Measurements from ENCODE around the gene HOXA4.

HOXA4 gene

DNA sequence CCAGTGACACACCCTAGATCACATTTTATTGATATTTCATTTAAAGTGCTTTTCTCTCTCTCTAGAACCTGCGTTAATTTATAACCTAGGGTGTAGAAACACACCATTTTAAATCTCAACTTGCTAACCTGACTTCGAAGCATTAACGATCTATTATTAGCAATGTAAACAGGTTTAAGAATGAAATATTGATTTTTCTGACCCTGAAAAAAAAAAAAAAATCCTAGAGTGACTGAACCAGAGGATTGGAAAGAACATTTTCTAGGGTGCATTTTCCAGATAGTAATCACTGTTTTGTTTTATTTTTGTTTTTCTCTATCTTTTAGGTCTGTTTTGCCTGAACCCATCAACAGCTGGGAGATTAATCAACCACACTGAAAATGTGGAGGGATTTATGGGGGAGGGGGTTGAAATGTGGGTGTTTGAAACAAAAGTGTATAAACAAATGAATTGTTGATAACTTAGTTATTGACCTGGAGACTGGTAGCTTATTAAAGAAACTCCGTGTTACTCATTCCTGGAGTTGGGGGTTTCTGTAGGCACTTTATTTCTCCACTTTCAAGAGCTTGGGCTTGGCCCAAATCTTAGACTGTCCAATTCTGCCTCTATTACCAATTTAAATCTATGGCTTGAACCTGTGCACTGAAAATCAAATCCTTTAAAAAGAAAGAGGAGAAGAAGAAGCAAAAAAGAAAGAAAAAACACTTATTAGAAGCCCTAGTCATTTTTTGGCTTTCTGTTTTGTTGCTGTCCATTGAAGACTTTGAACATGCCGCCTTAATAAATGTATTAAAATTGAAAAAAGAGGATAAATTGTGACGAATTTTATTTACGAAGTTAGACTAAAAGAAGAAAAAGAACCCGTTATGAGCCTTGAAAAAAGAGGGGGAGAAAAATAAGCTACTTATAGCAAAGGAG is 30.8 kb downstream of the HOXA4 start:
- no peak overlapping the region for H3K4me3 ChIP-seq (ENCODE audit: low read length)
- no peak for DNase-seq (ENCODE audit: low read depth, low spot score)

DNA sequence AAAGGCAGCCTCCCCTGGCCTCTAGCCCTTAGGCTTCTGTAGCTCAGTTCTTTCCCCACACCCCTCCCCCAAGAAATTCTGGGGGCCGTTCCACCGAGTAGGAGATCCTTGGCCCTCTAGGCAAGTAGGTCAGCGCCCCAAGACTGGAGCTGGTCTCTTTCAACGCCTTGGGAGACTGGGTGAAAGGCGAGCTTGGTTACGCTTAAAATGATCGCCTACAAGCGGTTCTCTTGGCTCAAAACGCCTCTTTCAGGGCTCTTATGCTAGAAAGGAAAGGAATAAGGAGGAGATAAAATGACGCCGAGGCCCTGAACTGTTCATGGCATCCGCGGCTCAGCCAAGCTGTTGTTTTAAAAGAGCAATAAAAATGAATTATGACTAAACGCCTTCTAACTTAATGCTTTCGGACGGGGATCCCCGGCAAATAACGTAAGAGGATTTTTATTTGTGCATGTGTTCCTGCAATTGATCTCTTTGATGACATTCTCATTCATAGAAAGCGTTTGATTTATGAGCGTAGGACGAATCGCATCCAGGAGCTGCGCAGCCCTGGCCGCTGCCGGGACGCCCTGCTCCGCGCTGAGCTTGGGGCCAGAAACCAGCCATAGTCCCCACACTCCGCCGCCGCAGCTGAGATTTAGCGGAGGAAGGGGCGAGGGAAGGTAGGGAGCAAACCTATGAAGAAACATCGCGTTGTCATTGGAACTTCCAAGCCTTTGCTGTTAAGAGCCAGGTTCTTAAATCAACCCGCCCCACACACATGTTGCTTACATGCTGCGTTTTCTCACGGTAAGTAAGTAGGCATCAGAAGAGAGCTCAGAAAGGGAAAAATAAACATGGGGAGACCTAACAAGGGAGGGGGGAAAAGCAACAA is 31.7 kb downstream of the HOXA4 start:
- DNase-seq (ENCODE audit: low read depth, low spot score): no peak
- H3K4me3 ChIP-seq (ENCODE audit: low read length): no peak overlapping the region

DNA sequence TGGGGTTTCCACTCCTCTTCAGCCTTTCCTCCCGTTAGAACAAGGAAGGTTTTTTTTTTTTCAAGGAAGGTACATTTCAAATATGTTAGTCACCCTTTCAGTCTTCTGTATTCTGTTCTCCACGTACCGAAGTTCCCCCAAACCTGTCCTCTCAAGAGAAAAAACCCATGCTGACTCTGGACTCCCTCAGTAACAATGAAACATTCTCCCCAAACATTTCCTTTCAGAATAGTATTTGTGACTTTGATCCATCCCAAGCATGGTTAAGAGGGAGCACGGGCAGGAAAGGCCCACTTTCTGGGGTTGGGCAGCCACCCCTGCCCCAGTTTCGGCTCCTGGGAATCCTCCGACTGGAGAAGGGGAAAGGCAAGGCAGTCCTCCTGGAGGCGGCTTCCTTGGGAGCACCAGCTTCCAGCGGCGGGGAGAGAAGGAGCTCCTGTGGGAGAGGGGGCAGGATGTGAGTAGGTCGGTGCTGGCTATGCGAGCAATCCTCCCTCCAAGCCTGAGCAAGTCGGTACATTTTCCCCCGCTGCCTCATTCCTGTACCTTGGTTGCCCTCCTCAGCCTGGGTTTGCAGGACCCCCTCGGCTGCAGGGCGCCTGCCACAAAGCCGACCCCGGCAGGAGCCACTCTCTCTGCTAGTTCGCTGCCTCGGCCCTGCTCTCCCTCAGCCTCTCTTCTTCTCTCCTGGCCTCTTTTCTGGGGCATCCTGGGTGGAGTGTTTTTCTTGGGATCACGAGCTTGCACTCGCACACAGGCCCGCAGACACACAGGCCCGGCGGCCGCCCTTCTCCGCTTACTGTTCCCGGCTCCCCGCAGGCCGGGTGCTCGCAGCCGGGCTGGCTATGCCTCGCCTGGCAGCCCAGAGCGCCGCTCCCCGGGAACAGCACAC is 32.6 kb downstream of the HOXA4 start:
- H3K4me3 ChIP-seq (ENCODE audit: low read length): no peak overlapping the region
- no peak for DNase-seq (ENCODE audit: low read depth, low spot score)

DNA sequence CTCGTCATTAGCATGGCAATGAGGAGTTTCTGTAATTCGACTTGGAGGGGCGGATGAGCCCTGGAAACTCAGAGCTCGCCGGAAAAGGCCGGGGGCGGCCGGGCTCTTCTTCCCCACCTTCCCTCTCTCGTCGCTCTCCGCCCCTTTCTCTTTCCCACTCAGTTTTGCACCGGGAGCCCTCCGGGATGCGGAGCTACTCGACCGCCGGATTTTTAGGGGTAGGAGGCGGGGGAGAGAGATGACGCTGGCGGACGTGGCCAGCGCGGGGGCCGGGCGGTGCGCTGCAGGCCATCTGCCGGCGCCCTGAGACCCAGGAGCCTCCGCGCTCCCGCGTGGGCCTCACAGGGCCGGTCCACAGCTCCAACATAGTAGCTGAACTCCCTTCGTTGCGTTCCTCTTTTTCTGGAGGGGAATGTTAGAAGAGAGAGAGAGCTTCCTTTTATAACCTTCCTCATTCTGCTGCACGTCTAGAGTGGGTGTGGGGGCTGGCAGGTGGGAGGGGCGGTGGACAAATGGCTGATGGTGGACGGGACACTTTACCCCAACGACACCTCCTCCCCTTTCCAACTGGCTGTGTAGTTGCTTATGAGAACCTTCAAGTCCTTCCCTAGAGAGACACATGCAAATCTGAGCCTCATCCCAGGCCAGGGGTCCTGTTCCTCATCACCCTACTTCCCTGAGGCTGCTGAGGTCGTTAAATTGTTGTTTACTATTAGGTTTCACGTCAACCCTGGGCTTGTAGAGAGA is 33.6 kb downstream of the HOXA4 start:
- DNase-seq (ENCODE audit: low read depth, low spot score): no peak
- peak overlapping the region; percentile 83 for H3K4me3 ChIP-seq (ENCODE audit: low read length)

DNA sequence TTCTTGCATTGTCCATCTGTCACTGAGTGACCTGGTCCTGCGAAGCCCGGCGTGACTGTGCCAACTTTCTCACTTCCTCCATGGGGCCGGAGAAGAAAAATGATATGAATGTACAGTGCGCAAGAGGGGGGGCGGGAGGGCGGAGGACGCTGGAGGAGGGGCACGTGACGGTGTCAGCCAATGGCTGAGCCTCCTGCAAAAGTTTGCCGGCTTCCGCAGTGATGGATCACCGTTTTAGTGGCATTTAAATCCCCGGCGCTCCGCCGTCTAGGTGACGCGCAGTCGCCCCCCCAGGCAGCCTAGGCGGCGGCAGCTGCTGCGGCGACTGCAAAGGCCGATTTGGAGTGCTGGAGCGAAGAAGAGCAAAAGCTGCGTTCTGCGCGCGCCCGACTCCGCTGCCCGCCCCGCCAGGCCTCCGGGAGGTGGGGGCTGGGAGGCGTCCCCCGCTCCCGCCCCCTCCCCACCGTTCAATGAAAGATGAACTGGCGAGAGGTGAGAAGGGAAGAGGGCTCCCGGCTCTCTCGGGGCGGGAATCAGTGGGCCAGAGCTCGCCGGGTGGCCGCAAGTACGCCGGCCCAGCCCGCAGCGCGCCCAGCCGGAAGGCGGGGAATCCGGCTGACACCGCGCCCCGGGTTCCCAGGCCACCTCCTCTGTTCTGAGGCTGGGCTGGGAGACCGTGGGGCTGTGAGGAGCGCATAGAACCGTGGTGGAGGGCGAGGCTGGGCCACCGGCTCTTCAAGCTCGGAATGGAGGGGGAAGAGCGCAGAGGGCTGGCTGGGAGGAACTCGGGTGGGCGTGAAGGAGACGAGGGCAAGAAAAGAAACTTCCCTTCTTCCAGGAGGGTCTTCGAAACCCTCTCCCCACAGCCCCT is 34.4 kb downstream of the HOXA4 start, which contains the start of gene HOXA1:
HOXA1 (minus strand) TSS at position 104 of the 871 bp plus-strand sequence; CDS start at position 16, 88 bp downstream.
- peak within 1 kb of the TSS; percentile 83 for H3K4me3 ChIP-seq (ENCODE audit: low read length)
- DNase-seq (ENCODE audit: low read depth, low spot score): peak; percentile 87

DNA sequence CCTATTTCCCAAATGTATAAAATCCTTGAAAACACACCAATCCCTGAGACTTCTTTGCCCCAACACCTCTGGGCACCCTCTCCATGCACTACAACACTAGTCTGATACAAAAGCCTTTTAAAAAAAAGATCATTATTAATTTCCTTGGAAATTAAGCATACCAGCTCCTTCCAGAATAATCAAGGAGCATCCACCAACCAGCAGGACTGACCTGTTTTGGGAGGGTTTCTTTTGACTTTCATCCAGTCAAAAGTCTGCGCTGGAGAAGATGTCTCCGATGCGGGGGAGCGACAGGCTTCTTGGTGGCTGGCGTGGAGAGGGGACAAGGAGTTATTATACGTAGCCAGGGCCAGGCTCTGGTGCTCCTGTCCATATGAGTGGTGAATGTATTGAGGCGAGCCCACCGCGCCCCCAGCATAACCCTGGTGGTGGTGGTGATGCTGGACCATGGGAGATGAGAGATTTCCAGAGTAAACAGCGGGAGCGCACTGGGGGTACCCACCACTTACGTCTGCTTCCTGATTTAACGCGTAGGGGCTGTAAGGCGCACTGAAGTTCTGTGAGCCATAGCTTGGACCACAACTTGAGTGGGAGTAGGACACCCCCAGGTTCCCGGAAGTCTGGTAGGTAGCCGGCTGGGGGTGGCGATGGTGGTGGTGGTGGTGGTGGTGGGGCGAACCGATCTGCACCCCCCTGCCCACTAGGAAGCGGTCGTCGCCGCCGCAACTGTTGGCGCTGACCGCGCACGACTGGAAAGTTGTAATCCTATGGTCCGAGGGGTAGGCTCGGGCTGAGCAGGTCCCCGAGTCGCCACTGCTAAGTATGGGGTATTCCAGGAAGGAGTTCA is 35.3 kb downstream of the HOXA4 start:
- no peak for DNase-seq (ENCODE audit: low read depth, low spot score)

DNA sequence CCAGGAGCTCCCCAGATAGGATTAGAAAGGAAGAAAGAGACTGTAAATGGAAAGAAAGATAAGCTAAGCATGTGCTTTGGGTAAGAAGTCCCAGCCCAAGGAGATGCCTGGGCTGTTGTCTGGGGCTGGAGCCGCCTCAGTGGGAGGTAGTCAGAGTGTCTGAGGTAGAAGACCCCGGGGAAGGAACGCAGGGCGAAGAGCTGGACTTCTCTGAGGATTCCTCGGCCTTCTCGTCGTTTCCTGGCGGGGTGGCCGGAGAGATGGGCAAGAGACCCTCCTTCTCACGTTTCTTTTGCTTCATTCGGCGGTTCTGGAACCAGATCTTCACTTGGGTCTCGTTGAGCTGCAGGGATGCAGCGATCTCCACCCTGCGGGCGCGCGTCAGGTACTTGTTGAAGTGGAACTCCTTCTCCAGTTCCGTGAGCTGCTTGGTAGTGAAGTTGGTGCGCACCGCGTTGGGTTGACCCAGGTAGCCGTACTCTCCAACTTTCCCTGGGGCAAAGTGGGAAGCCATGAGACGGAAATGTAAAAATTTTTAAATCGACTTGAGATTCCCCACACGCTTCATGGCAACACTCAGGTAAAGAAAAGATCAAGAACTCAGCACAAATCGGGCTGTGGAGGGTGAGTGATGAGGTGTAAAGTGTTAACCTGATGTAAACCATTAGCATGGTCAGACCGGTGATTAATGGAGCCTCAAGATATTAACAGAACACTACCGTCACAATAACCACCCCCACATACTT is 36.1 kb downstream of the HOXA4 start:
- no peak overlapping the region for H3K4me3 ChIP-seq (ENCODE audit: low read length)
- no peak for DNase-seq (ENCODE audit: low read depth, low spot score)

More for the DNA sequence above, 35.3 kb downstream of the HOXA4 start:
- peak overlapping the region; percentile 83 for H3K4me3 ChIP-seq (ENCODE audit: low read length)

DNA sequence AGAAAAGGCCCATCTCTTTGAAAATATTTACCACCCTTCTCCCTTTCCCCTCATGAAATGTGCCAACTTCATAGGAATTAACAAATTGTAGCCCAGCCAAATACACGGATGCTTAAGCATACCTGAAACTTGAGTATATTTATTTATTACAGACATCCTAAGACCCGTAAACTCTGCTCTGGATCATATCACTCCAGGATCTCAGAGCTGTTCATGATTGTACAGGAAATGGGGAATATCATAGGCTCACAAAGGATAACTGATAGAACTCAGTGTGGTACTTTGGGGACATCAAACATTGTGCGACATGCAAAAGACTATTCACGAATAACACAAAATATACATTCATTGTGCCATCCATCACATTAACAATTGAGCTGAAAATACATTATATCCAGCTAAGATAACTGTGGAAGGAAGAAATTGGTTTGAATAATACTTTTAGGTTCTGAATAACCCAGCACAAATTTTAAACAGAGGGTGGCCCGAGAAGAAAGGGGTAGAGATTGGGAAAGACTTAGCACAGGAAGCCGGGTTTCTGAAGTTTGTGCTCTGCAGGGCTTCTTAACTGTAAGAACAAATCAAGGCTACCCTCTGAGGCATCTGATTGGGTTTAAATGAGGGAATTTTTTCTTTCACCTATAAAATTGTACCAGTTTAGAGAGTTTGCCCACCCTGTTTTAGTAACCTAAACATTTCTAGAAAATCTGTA is 37.2 kb downstream of the HOXA4 start:
- H3K4me3 ChIP-seq (ENCODE audit: low read length): no peak overlapping the region
- no peak for DNase-seq (ENCODE audit: low read depth, low spot score)

DNA sequence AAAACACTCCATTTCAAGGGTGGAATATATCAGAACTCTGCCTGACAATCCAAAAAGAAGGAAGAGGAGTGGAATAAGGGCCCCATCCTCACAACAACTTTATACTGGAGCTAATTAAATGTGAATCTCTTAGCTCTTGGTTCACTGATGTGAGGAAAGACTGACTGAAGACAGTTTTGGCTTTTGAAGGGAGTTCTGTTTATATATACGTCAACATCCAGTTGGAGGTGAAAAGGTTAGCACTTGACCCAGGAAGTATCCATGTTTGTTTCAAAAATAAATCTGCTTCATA is 37.8 kb downstream of the HOXA4 start:
- DNase-seq (ENCODE audit: low read depth, low spot score): no peak
- no peak overlapping the region for H3K4me3 ChIP-seq (ENCODE audit: low read length)

DNA sequence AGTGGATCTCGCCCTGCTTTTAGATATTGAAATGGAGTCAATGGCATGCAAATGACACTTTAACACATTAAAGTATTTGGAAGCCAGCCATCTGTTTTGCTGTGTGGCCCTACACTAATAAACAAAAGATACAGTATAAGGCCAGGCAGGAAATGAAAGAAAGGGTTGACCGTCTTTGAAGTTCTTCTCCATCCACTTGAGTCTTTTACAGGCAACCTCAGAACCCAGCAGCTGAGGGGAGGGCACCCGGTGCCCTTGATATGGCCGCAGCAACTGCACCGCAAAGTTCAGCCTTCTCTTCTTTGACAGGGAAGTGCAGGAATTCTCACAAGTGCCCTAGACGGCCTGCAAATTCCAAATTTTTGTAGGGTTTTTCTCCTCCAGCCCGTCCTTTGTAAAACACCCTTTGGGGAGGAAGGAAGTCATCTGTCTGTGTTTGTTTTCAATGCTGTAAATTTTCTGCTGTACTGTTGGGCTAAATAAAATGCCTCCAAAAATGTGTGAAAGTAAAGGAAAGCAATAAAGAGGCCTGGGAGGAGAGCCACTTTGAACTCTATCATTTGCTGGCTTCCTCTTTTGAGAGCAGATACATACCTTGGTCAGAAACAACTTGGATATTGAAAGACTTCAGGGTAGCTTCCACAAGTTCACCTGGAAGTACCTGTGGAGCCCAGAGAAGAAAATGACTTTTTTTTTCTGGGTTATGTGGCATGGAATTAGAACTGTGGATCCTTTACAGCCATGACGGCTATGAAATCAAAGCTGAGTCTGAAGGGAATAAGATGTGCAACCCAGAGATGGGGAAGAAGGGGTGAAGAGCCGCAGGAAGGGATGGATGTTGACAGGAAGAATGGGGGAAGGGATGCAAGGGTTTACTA is 38.4 kb downstream of the HOXA4 start:
- H3K4me3 ChIP-seq (ENCODE audit: low read length): no peak overlapping the region
- no peak for DNase-seq (ENCODE audit: low read depth, low spot score)

DNA sequence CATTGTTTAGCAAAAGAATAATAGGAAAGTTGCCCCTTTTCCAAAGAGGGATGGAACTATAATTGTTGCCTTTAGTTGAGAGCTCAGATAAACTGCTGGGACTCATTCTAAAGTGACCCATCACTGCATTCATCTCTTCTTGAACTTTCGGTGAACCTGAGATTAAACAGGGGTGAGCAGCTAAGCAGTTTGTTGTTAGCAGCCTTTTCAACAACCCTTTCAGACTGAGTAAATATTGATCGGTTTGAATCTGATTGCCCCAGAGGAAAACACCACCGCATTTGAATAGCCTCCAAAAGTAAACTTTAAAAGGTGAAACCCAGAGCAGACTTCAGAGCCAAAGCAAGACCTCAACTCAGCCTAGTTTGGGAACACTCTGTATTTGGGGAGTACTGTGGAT is 39.5 kb downstream of the HOXA4 start:
- H3K4me3 ChIP-seq (ENCODE audit: low read length): no peak overlapping the region
- no peak for DNase-seq (ENCODE audit: low read depth, low spot score)

DNA sequence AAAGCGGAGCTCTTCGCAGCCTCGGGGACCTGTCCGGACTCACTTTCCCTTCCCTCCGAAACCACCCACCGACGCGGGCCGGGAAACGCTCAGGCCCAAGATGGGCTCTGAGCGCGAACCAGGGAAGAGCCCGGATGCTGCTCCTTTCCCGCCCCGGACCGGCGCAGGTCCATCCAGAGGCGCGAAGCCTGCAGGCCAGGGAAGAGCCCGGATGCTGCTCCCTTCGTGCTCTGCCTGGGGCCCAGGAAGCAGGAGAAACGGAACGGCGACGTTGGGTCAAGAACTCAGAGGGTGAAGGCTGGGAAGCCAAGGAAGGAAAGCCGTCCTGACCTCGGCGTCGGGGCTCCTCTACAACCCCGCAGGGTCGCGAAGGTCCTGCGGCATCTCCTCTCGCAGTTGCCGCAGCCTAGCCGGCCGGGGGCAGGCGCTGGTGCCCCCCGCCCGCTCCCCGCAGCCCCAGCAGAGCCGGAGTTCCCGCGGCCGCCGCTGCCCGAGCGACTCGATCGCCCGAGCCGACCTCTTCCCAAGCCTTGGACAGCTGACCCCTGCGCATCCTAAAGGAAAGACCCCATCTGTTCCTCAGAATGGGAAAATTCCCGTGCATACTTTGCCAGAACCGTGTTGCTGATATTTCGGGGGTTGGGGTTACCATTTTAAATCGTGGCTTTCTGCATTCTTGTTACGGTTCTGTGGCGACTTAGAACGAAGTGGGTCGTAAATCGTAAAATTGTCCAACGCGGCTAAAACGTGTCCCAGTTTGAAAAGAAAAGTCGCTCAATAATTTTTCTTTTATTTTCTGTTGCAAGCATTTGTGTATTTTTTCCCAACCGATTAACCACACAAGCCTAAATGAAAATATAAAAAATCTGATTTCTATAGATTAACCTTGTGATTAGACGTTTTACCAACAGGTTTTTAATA is 42.3 kb downstream of the HOXA4 start:
- DNase-seq (ENCODE audit: low read depth, low spot score): no peak
- H3K4me3 ChIP-seq (ENCODE audit: low read length): no peak overlapping the region

DNA sequence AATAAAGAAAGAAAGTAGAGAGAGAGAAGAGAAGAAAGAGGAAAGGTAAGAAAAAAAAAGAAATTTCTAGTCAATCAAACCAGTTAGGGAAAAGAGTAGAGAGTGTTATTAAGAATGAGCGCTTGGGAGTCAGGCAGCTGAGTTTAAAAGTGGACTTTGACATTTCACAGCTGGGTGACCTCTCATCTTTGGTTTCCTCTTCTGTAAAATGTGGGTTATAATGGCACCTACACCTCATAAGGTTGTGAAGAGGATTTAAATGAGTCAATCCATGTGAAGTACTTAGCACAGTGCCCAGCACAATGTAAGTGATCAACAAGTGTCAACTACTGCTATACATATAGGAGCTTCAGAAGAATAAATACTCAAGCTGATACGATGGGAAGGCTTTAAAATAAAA is 46.9 kb downstream of the HOXA4 start:
- DNase-seq (ENCODE audit: low read depth, low spot score): no peak

DNA sequence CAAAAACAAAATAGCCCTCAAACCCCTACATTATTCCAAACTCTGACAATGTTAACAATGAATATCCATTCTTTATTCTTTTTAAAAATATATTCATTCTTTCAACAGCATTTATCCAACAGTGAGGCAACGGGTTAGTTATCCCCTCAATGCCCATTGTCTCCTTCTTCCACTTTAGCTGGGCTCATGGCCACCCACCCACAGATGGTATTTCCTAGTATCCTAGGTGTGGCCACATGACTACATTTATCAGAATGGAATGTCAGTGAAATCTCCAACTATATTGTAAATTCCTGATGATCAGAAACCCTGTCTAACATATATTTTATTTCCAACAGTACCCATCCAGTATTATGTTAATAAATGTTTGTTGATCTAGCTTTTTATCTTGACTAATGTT is 48.4 kb downstream of the HOXA4 start:
- no peak for DNase-seq (ENCODE audit: low read depth, low spot score)
- no peak overlapping the region for H3K4me3 ChIP-seq (ENCODE audit: low read length)

More for the DNA sequence above, 46.9 kb downstream of the HOXA4 start:
- no peak overlapping the region for H3K4me3 ChIP-seq (ENCODE audit: low read length)

Data from Jurkat, Clone E6-1 (cell line).